Measurements from ENCODE around the gene PEX14. TPM values are rescaled to one million over a fixed set of nuclear protein-coding genes. Genes with fewer than 3 reads are reported as not detected.

Gene PEX14
- polyA plus RNA-seq, 3 donors: 2.2 to 8.8 (median 2.7) TPM

GRCh38 chr1:10662090-10662688 lies 187.4 kb downstream of the PEX14 start:
- H3K9ac ChIP-seq (ENCODE audit: insufficient read depth, low read length, poor library complexity, severe bottlenecking): no peak overlapping the region
- no peaks in the 10 kb centered on the region for H3K36me3 ChIP-seq (replicated peaks in 1 of 2; ENCODE audit: control insufficient read depth in 1 of 2, insufficient read depth in 2 of 2, low read length in 2 of 2)
- H4K20me1 ChIP-seq (ENCODE audit: insufficient read depth, low read length): no peaks in the 10 kb centered on the region
- 98% methylated on average over 8 of the region's 8 CpGs for whole genome bisulfite sequencing (ENCODE audit: insufficient coverage)
- Mint-ChIP-seq H3K9me3 (no peaks in the 10 kb centered on the region), H3K4me1 (no peaks in the 10 kb centered on the region), H3K27ac (no peak overlapping the region), H3K36me3 (no peaks in the 10 kb centered on the region), H3K4me3 (no peak overlapping the region), H3K27me3 (ENCODE audit: low read depth in 3 of 3) (peaks cover 0 to 2% (median 0%) of the 10 kb centered on the region in 3 donors)
- intact Hi-C loops (cut with micrococcal nuclease): no loop called here
- H3K4me3 ChIP-seq (replicated peaks in 1 of 3; ENCODE audit: low read depth in 2 of 3, low read length in 3 of 3): no peak overlapping the region
- H3K4me2 ChIP-seq (replicated peaks; ENCODE audit: extremely low read depth, low read length, poor library complexity, severe bottlenecking): no peak overlapping the region
- no peak overlapping the region for H3K27ac ChIP-seq (ENCODE audit: low read depth in 1 of 2, low read length in 2 of 2)
- DNase-seq: no peak
- H3K9me3 ChIP-seq (replicated peaks in 1 of 2; ENCODE audit: control insufficient read depth in 1 of 2, insufficient read depth in 1 of 2, low read length in 2 of 2): no peaks in the 10 kb centered on the region
- H2AFZ ChIP-seq (ENCODE audit: insufficient read depth, low read depth, low read length, poor library complexity, severe bottlenecking): no peak overlapping the region
- H3K79me2 ChIP-seq (ENCODE audit: insufficient read depth, low read length): no peaks in the 10 kb centered on the region
- H3K27me3 ChIP-seq (ENCODE audit: control insufficient read depth in 2 of 2, insufficient read depth in 2 of 2, low read length in 2 of 2): no peaks in the 10 kb centered on the region
- no peak for TF ChIP-seq CTCF (IDR thresholded peaks at IDR 0.05)
- H3K4me1 ChIP-seq (ENCODE audit: control insufficient read depth in 1 of 2, insufficient read depth in 2 of 2, low read length in 2 of 2): no peaks in the 10 kb centered on the region

- Histone ChIP-seq H3K36me3 (replicated peaks in 1 of 2; ENCODE audit: control insufficient read depth in 1 of 2, insufficient read depth in 2 of 2, low read length in 2 of 2) (no peaks in the 10 kb centered on the region), H3K4me2 (replicated peaks; ENCODE audit: extremely low read depth, low read length, poor library complexity, severe bottlenecking) (no peak overlapping the region), H3K4me1 (ENCODE audit: control insufficient read depth in 1 of 2, insufficient read depth in 2 of 2, low read length in 2 of 2) (no peaks in the 10 kb centered on the region), H3K9ac (ENCODE audit: insufficient read depth, low read length, poor library complexity, severe bottlenecking) (no peak overlapping the region), H3K27ac (ENCODE audit: low read depth in 1 of 2, low read length in 2 of 2) (no peak overlapping the region), H2AFZ (ENCODE audit: insufficient read depth, low read depth, low read length, poor library complexity, severe bottlenecking) (no peak overlapping the region), H3K27me3 (ENCODE audit: control insufficient read depth in 2 of 2, insufficient read depth in 2 of 2, low read length in 2 of 2) (no peaks in the 10 kb centered on the region), H3K79me2 (ENCODE audit: insufficient read depth, low read length) (no peaks in the 10 kb centered on the region), H4K20me1 (ENCODE audit: insufficient read depth, low read length) (no peaks in the 10 kb centered on the region), H3K4me3 (replicated peaks in 1 of 3; ENCODE audit: low read depth in 2 of 3, low read length in 3 of 3) (no peak overlapping the region), H3K9me3 (replicated peaks in 1 of 2; ENCODE audit: control insufficient read depth in 1 of 2, insufficient read depth in 1 of 2, low read length in 2 of 2) (no peaks in the 10 kb centered on the region)
- no peak overlapping the region for H3K27ac Mint-ChIP-seq
- no peak overlapping the region for H3K4me3 Mint-ChIP-seq
- intact Hi-C loops (cut with micrococcal nuclease): no loop called here
- no peak for DNase-seq
- no peak for TF ChIP-seq CTCF (IDR thresholded peaks at IDR 0.05)
- no peaks in the 10 kb centered on the region for H3K9me3 Mint-ChIP-seq
- WGBS (ENCODE audit: insufficient coverage): 98% methylated on average over 24 of the region's 26 CpGs
- no peaks in the 10 kb centered on the region for H3K36me3 Mint-ChIP-seq
- peaks cover 0 to 2% (median 0%) of the 10 kb centered on the region in 3 donors for H3K27me3 Mint-ChIP-seq (ENCODE audit: low read depth in 3 of 3)
- H3K4me1 Mint-ChIP-seq: no peaks in the 10 kb centered on the region
Measured at GRCh38 chr1:10662824-10663677, 188.3 kb downstream of the PEX14 start.

Data from CD14-positive monocyte (primary cell).